ENCODE data around the gene METTL16. TPM values are rescaled to one million over a fixed set of nuclear protein-coding genes. Genes with fewer than 3 reads are reported as not detected.

The METTL16 gene
- total and polyA plus RNA-seq, 2 experiments from 2014 or later = 40.1 to 80.8 TPM

DNA sequence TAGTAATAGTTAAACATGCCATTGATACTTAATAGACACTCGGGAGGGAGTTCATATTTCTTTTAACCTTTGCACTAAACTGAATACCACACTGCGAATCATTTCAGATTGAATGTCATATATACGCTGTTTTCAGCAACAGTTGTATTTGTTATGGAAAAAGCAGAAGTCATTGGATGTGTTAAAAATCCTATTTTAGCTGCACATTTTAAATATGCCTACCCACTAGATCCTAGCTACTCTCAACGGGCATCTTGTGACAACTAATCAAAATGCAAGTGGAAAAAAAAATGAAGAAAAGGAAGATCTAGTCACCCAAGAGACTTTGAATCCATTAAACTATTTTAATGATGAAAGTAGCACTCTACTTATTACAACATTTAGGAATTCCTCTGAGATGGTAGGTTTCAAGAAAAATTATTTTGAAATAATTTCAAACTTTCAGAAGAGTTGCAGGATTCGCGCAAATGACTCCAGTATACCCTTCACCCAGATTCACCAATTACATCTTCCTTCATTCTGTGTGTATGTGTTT, 59.4 kb downstream of the METTL16 start (continued):
- TF ChIP-seq, protein P1, sequence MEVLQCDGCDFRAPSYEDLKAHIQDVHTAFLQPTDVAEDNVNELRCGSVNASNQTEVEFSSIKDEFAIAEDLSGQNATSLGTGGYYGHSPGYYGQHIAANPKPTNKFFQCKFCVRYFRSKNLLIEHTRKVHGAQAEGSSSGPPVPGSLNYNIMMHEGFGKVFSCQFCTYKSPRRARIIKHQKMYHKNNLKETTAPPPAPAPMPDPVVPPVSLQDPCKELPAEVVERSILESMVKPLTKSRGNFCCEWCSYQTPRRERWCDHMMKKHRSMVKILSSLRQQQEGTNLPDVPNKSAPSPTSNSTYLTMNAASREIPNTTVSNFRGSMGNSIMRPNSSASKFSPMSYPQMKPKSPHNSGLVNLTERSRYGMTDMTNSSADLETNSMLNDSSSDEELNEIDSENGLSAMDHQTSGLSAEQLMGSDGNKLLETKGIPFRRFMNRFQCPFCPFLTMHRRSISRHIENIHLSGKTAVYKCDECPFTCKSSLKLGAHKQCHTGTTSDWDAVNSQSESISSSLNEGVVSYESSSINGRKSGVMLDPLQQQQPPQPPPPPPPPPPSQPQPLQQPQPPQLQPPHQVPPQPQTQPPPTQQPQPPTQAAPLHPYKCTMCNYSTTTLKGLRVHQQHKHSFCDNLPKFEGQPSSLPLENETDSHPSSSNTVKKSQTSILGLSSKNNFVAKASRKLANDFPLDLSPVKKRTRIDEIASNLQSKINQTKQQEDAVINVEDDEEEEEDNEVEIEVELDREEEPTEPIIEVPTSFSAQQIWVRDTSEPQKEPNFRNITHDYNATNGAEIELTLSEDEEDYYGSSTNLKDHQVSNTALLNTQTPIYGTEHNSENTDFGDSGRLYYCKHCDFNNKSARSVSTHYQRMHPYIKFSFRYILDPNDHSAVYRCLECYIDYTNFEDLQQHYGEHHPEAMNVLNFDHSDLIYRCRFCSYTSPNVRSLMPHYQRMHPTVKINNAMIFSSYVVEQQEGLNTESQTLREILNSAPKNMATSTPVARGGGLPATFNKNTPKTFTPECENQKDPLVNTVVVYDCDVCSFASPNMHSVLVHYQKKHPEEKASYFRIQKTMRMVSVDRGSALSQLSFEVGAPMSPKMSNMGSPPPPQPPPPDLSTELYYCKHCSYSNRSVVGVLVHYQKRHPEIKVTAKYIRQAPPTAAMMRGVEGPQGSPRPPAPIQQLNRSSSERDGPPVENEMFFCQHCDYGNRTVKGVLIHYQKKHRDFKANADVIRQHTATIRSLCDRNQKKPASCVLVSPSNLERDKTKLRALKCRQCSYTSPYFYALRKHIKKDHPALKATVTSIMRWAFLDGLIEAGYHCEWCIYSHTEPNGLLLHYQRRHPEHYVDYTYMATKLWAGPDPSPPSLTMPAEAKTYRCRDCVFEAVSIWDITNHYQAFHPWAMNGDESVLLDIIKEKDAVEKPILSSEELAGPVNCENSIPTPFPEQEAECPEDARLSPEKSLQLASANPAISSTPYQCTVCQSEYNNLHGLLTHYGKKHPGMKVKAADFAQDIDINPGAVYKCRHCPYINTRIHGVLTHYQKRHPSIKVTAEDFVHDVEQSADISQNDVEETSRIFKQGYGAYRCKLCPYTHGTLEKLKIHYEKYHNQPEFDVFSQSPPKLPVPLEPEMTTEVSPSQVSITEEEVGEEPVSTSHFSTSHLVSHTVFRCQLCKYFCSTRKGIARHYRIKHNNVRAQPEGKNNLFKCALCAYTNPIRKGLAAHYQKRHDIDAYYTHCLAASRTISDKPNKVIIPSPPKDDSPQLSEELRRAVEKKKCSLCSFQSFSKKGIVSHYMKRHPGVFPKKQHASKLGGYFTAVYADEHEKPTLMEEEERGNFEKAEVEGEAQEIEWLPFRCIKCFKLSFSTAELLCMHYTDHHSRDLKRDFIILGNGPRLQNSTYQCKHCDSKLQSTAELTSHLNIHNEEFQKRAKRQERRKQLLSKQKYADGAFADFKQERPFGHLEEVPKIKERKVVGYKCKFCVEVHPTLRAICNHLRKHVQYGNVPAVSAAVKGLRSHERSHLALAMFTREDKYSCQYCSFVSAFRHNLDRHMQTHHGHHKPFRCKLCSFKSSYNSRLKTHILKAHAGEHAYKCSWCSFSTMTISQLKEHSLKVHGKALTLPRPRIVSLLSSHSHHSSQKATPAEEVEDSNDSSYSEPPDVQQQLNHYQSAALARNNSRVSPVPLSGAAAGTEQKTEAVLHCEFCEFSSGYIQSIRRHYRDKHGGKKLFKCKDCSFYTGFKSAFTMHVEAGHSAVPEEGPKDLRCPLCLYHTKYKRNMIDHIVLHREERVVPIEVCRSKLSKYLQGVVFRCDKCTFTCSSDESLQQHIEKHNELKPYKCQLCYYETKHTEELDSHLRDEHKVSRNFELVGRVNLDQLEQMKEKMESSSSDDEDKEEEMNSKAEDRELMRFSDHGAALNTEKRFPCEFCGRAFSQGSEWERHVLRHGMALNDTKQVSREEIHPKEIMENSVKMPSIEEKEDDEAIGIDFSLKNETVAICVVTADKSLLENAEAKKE (CRISPR knock-in tag; IDR thresholded peaks at IDR 0.05) = no peak
- TF ChIP-seq EZH2phosphoT487 (IDR thresholded peaks at IDR 0.05; ENCODE audit: unreplicated experiment) (no peak), STAT1 (IDR thresholded peaks at IDR 0.05; ENCODE audit: unreplicated experiment) (no peak), EZH2 (IDR thresholded peaks at IDR 0.05; ENCODE audit: low read depth, unreplicated experiment) (no peak), ZNF114 (CRISPR knock-in tag; IDR thresholded peaks at IDR 0.05) (no peak), POLR2AphosphoS5 (IDR thresholded peaks at IDR 0.05; ENCODE audit: low read depth) (no peak), ZNF331 (CRISPR knock-in tag; IDR thresholded peaks at IDR 0.05; ENCODE audit: low read depth) (no peak)
- TF ChIP-seq, protein P2, sequence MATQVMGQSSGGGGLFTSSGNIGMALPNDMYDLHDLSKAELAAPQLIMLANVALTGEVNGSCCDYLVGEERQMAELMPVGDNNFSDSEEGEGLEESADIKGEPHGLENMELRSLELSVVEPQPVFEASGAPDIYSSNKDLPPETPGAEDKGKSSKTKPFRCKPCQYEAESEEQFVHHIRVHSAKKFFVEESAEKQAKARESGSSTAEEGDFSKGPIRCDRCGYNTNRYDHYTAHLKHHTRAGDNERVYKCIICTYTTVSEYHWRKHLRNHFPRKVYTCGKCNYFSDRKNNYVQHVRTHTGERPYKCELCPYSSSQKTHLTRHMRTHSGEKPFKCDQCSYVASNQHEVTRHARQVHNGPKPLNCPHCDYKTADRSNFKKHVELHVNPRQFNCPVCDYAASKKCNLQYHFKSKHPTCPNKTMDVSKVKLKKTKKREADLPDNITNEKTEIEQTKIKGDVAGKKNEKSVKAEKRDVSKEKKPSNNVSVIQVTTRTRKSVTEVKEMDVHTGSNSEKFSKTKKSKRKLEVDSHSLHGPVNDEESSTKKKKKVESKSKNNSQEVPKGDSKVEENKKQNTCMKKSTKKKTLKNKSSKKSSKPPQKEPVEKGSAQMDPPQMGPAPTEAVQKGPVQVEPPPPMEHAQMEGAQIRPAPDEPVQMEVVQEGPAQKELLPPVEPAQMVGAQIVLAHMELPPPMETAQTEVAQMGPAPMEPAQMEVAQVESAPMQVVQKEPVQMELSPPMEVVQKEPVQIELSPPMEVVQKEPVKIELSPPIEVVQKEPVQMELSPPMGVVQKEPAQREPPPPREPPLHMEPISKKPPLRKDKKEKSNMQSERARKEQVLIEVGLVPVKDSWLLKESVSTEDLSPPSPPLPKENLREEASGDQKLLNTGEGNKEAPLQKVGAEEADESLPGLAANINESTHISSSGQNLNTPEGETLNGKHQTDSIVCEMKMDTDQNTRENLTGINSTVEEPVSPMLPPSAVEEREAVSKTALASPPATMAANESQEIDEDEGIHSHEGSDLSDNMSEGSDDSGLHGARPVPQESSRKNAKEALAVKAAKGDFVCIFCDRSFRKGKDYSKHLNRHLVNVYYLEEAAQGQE (IDR thresholded peaks at IDR 0.05; ENCODE audit: unreplicated experiment) = no peak
- TF ChIP-seq, protein P3, sequence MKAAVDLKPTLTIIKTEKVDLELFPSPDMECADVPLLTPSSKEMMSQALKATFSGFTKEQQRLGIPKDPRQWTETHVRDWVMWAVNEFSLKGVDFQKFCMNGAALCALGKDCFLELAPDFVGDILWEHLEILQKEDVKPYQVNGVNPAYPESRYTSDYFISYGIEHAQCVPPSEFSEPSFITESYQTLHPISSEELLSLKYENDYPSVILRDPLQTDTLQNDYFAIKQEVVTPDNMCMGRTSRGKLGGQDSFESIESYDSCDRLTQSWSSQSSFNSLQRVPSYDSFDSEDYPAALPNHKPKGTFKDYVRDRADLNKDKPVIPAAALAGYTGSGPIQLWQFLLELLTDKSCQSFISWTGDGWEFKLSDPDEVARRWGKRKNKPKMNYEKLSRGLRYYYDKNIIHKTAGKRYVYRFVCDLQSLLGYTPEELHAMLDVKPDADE (IDR thresholded peaks at IDR 0.05) = no peak

Measured in GM23338 (cell line).